GM12878 (cell line): Measurements from ENCODE around the gene CCNJ. TPM values are rescaled to one million over a fixed set of nuclear protein-coding genes. Genes with fewer than 3 reads are reported as not detected.

ENCODE experiments used
- ATAC-seq: fragments of 200-7000 bp; cut with Tn5 transposase; 3 replicates; pipeline ENCODE4 v1.9.1; 2020; ENCODE audit warnings: mild to moderate bottlenecking, moderate library complexity
- BruUV-seq: library from RNA; stranded (reverse); fragments of 400-500 nt; replicated peaks from 2 replicates; lab custom pipeline; 2021; lab: Mats Ljungman, UMichigan
- CTCF ChIA-PET: fragments of 300-600 bp; sonication (Branson Sonifier 250); formaldehyde crosslinking; extraction: SDS; loops from one replicate; lab custom pipeline; 2021; ENCODE audit warnings: inconsistent platforms; lab: Yijun Ruan, JAX
- POLR2A ChIA-PET: fragments of 350-600 bp; formaldehyde crosslinking; extraction: SDS; loops from one replicate; lab custom pipeline; 2021; ENCODE audit warnings: inconsistent platforms; lab: Charles Lee
- RAD21 ChIA-PET: fragments of 300-600 bp; sonication (Branson Sonifier 250); formaldehyde crosslinking; loops from one replicate; lab custom pipeline; 2023; ENCODE audit warnings: antibody characterized with exemption; ENCODE audit not compliant: unreplicated experiment; lab: Charles Lee
- SMC1A ChIA-PET: fragments of 300-600 bp; sonication (Branson Sonifier 250); formaldehyde crosslinking; loops from one replicate; lab custom pipeline; 2023; ENCODE audit not compliant: unreplicated experiment, uncharacterized antibody; lab: Charles Lee
- DNase-seq: peaks from one replicate; pipeline ENCODE4 v3.0.0-alpha.2; 2011; ENCODE audit warnings: low read depth, low spot score
- FAIRE-seq: peaks from 3 replicates; lab custom pipeline; 2011; peaks lifted over from hg19 to GRCh38; lab: Jason Lieb, UNC
- H2AFZ ChIP-seq: 2 replicates; pipeline ENCODE4 v1.6.0; 2011; ENCODE audit warnings: low read depth, low read length, control low read depth; ENCODE audit not compliant: control insufficient read depth
- H3K27ac ChIP-seq: 2 replicates; pipeline ENCODE4 v1.5.1; 2011; ENCODE audit warnings: control low read depth; ENCODE audit not compliant: control insufficient read depth, insufficient read depth
- H3K27me3 ChIP-seq, 2 experiments: replicated peaks in 1 of 2; 2 replicates each; pipeline versions ENCODE4 v1.6.0 to v1.6.1; 2011; ENCODE audit warnings: low read length in 1 of 2; ENCODE audit not compliant: control insufficient read depth in 2 of 2, insufficient read depth in 2 of 2
- H3K36me3 ChIP-seq, 2 experiments: 2 replicates each; pipeline ENCODE4 v1.5.1; 2011; ENCODE audit warnings: low read length in 1 of 2; ENCODE audit not compliant: control insufficient read depth in 2 of 2, insufficient read depth in 2 of 2
- H3K4me1 ChIP-seq: 2 replicates; pipeline ENCODE4 v1.6.1; 2011; ENCODE audit warnings: mild to moderate bottlenecking, low read length, moderate library complexity, mixed read lengths; ENCODE audit not compliant: control insufficient read depth, insufficient read depth
- H3K4me2 ChIP-seq: 2 replicates; pipeline ENCODE4 v1.6.0; 2011; ENCODE audit warnings: control low read depth; ENCODE audit not compliant: control insufficient read depth, insufficient read depth
- H3K4me3 ChIP-seq: fragments of 200-600 bp; sonication (generic); 2 replicates; pipeline ENCODE4 v1.5.1; 2016
- H3K79me2 ChIP-seq: 2 replicates; pipeline ENCODE4 v1.6.0; 2011; ENCODE audit warnings: low read length; ENCODE audit not compliant: control insufficient read depth, insufficient read depth
- H3K9ac ChIP-seq: 2 replicates; pipeline ENCODE4 v1.8.0; 2011; ENCODE audit warnings: low read length, control low read depth, mixed read lengths; ENCODE audit not compliant: control insufficient read depth, insufficient read depth
- H3K9me3 ChIP-seq: replicated peaks from 3 replicates; pipeline ENCODE4 v1.5.1; 2011; ENCODE audit warnings: mild to moderate bottlenecking, low read length; ENCODE audit not compliant: control insufficient read depth, insufficient read depth
- H4K20me1 ChIP-seq: 2 replicates; pipeline ENCODE4 v1.6.0; 2011; ENCODE audit not compliant: control insufficient read depth, insufficient read depth
- ATF3 ChIP-seq: IDR thresholded peaks from 2 replicates; pipeline ENCODE4 v1.6.1; 2011; ENCODE audit warnings: low read depth, mild to moderate bottlenecking, low read length, moderate library complexity, borderline replicate concordance; ENCODE audit errors: extremely low read depth
- BRCA1 ChIP-seq: IDR thresholded peaks from 2 replicates; pipeline ENCODE4 v1.6.1; 2011; ENCODE audit warnings: low read depth, low read length, improper control_type of control experiment
- CBX5 ChIP-seq: sonication (generic); IDR thresholded peaks from 2 replicates; pipeline ENCODE4 v1.6.1; 2016; ENCODE audit warnings: low read depth, moderate library complexity, mild to moderate bottlenecking, inconsistent platforms
- CTCF ChIP-seq, 3 experiments: IDR thresholded peaks in 2 of 3; conservative IDR thresholded peaks in 1 of 3; 2 replicates each; pipeline ENCODE4 v1.5.1; 2011; ENCODE audit warnings: low read depth in 3 of 3, low read length in 3 of 3, mild to moderate bottlenecking in 3 of 3, control low read depth in 2 of 3, moderate library complexity in 2 of 3, inconsistent platforms in 1 of 3, mixed read lengths in 1 of 3; ENCODE audit not compliant: control insufficient read depth in 2 of 3, insufficient read depth in 1 of 3; ENCODE audit errors: extremely low read depth in 1 of 3
- EED ChIP-seq: sonication (generic); IDR thresholded peaks from 2 replicates; pipeline ENCODE4 v1.6.1; 2016; ENCODE audit warnings: antibody characterized with exemption, low read depth
- FOS ChIP-seq: IDR thresholded peaks from 3 replicates; pipeline ENCODE4 v1.6.1; 2011; ENCODE audit warnings: borderline replicate concordance; ENCODE audit not compliant: insufficient read length; ENCODE audit errors: extremely low read depth
- JUNB ChIP-seq: IDR thresholded peaks from 2 replicates; pipeline ENCODE4 v1.6.1; 2016; ENCODE audit warnings: antibody characterized with exemption, mild to moderate bottlenecking
- JUND ChIP-seq: IDR thresholded peaks from 2 replicates; pipeline ENCODE4 v1.6.1; 2012; ENCODE audit warnings: low read depth, mild to moderate bottlenecking, low read length, improper control_type of control experiment, moderate library complexity
- MEF2A ChIP-seq: IDR thresholded peaks from 2 replicates; pipeline ENCODE4 v1.6.1; 2011; ENCODE audit warnings: low read depth, mild to moderate bottlenecking, low read length, moderate library complexity; ENCODE audit not compliant: insufficient read depth
- MEF2B ChIP-seq: fragments of 450-650 bp; IDR thresholded peaks from 2 replicates; pipeline ENCODE4 v1.6.1; 2018; ENCODE audit warnings: mild to moderate bottlenecking, moderate library complexity; ENCODE audit not compliant: partially characterized antibody, poor library complexity, severe bottlenecking
- MXI1 ChIP-seq: fragments of 150-350 bp; IDR thresholded peaks from 2 replicates; pipeline ENCODE4 v1.6.1; 2011; ENCODE audit warnings: low read depth, mild to moderate bottlenecking, inconsistent platforms, low read length, improper control_type of control experiment
- NR2C2 ChIP-seq: IDR thresholded peaks from 2 replicates; pipeline ENCODE4 v1.6.1; 2011; ENCODE audit warnings: borderline replicate concordance, low read depth; ENCODE audit not compliant: control insufficient read depth, insufficient read length
- NR2F1 ChIP-seq: fragments of 450-650 bp; conservative IDR thresholded peaks from 2 replicates; pipeline ENCODE4 v1.6.1; 2017; ENCODE audit warnings: mild to moderate bottlenecking
- RELA ChIP-seq: fragments of 450-650 bp; IDR thresholded peaks from 2 replicates; pipeline ENCODE4 v1.8.0; 2014; ENCODE audit warnings: borderline replicate concordance; ENCODE audit not compliant: partially characterized antibody
- SP1 ChIP-seq: IDR thresholded peaks from one replicate; pipeline ENCODE4 v1.6.1; 2011; ENCODE audit warnings: low read depth, low read length
- SPI1 ChIP-seq: IDR thresholded peaks from 2 replicates; pipeline ENCODE4 v1.6.1; 2011; ENCODE audit warnings: low read depth, mild to moderate bottlenecking, low read length, moderate library complexity, borderline replicate concordance; ENCODE audit not compliant: insufficient read depth
- TBL1XR1 ChIP-seq: IDR thresholded peaks from 2 replicates; pipeline ENCODE4 v1.6.1; 2012; ENCODE audit warnings: low read depth, low read length, improper control_type of control experiment
- YBX1 ChIP-seq: fragments of 450-650 bp; IDR thresholded peaks from 2 replicates; pipeline ENCODE4 v1.6.1; 2016; ENCODE audit warnings: antibody characterized with exemption
- ZBTB33 ChIP-seq: fragments of 450-650 bp; IDR thresholded peaks from 2 replicates; pipeline ENCODE4 v1.6.1; 2017; ENCODE audit warnings: mild to moderate bottlenecking
- WGBS: methylation state at CpG from one replicate; pipeline ENCODE4 v1.1.6; 2016; ENCODE audit warnings: low lambda C conversion rate; ENCODE audit not compliant: insufficient replicate concordance, insufficient coverage; ENCODE audit errors: missing lambda C conversion rate; 5-methylcytosine and 5-hydroxymethylcytosine counted together
- in situ Hi-C: fragments of 300-500 bp; cut with MboI; formaldehyde crosslinking; loops from 9 replicates; pipeline ENCODE4 v1.14.3; 2018; ENCODE audit warnings: mixed read lengths
- intact Hi-C: fragments of 100-400 bp; cut with micrococcal nuclease; formaldehyde crosslinking; loops from one replicate; pipeline ENCODE4 v1.14.2; 2022; ENCODE audit not compliant: unreplicated experiment
- polyA plus RNA-seq, 11 experiments: library from polyadenylated mRNA; depleted of rRNA in 4 of 11; unstranded in 6 of 11; stranded (reverse) in 5 of 11; fragments of >200 nt; fragmentation: Nextera tagmentation in 4 of 11; fragmentation: Illumina TruSeq in 1 of 11; extraction: Ambion mirVana in 4 of 11; extraction: Trizol in 1 of 11; gene quantifications; 1 replicate in 1 of 11; 2 replicates in 10 of 11; pipeline versions ENCODE4 v1.2.1 to v1.2.3, GENCODE V29; 2011 to 2016; ENCODE audit warnings: inconsistent platforms in 2 of 11, missing spikeins in 2 of 11, low read depth in 1 of 11
- total RNA-seq, 4 experiments: library from RNA; depleted of rRNA in 3 of 4; stranded (reverse); fragments of >200 nt in 3 of 4; fragmentation: Illumina TruSeq in 1 of 4; extraction: Trizol in 1 of 4; gene quantifications; 2 replicates each; pipeline versions ENCODE4 v1.2.1 to v1.2.3, GENCODE V29; 2013 to 2021

The CCNJ gene
- total and polyA plus RNA-seq, 10 of the 15 experiments (the other 5 are each of a cell fraction or from before 2014, with no cell fraction given) = 0.56 to 8.8 (median 6.6) TPM

- TF ChIP-seq CTCF (IDR thresholded peaks at IDR 0.05 in 2 of 3, conservative IDR thresholded peaks at IDR 0.05 in 1 of 3; ENCODE audit: control insufficient read depth in 2 of 3, extremely low read depth in 1 of 3, insufficient read depth in 1 of 3, low read depth in 3 of 3, low read length in 3 of 3) (no peak), MXI1 (peak; percentile 0; the same call in 1 of the 2 replicates), SP1 (no peak), EED (no peak), ATF3 (no peak), MEF2A (no peak)
Observed at GRCh38 chr10:96090463-96090800, 47.0 kb downstream of the CCNJ start (continued).

- BruUV-seq = no TSS peak
- in situ Hi-C loops = no loop called here
- ChIA-PET RAD21 (interaction anchor here (0.9 kb wide), 1 partner anchor 37 kb away, joined by 3 read pairs; the partner anchor contains the start of gene ZNF518A), CTCF (interaction anchor here (1.2 to 2.5 kb wide), 2 partner anchors 37 to 76 kb away, joined by 4 to 7 read pairs; partner anchors contain the start of gene ZNF518A), POLR2A (no interaction called here), SMC1A (interaction anchor here (1.5 kb wide), 1 partner anchor 17 kb away, joined by 3 read pairs; no protein-coding TSS in a partner anchor)
- 0 out of 2 replicates have a peak, but pooled peaks cover 3% of the 10 kb centered on the region for H3K4me1 ChIP-seq
- no peaks in the 10 kb centered on the region for H4K20me1 ChIP-seq
- intact Hi-C loops = no loop called here
- no peak overlapping the region for H3K4me2 ChIP-seq
- no peak overlapping the region for H3K27ac ChIP-seq
- no peak for ATAC-seq
- no peak overlapping the region for H3K9ac ChIP-seq
- FAIRE-seq = no peak
- no peaks in the 10 kb centered on the region for H3K27me3 ChIP-seq
- DNase-seq = no peak
- no peaks in the 10 kb centered on the region; the same call in 2 of the 3 replicates for H3K9me3 ChIP-seq
- 70% methylated on average over 8 of the region's 8 CpGs for WGBS
- no peaks in the 10 kb centered on the region for H3K79me2 ChIP-seq
- H2AFZ ChIP-seq = no peak overlapping the region
- H3K36me3 ChIP-seq = no peaks in the 10 kb centered on the region
- no peak overlapping the region for H3K4me3 ChIP-seq
- TF ChIP-seq TBL1XR1 = no peak
- no peak for TF ChIP-seq JUND
- TF ChIP-seq FOS = no peak
- TF ChIP-seq RELA = no peak
- no peak for TF ChIP-seq MEF2B
- TF ChIP-seq NR2C2 = no peak
- TF ChIP-seq YBX1 = no peak
- no peak for TF ChIP-seq CBX5
- TF ChIP-seq BRCA1 = no peak
- no peak for TF ChIP-seq NR2F1
- no peak for TF ChIP-seq JUNB
- no peak for TF ChIP-seq SPI1
- no peak for TF ChIP-seq ZBTB33
Observed at GRCh38 chr10:96092999-96093767, 49.8 kb downstream of the CCNJ start.
